CD4-positive, alpha-beta T cell treated with Interleukin-21 for 1 hour (primary cell): ENCODE data around the gene FGD2.

Experiments used
- DNase-seq: peaks from one replicate; pipeline ENCODE4 v3.0.0-alpha.2; 2020

Gene FGD2

GRCh38 chr6:37019065-37019450, 13.6 kb downstream of the FGD2 start:
- DNase-seq = no peak

GRCh38 chr6:37020381-37020780, 14.9 kb downstream of the FGD2 start:
- no peak for DNase-seq

- no peak for DNase-seq
Measured at GRCh38 chr6:37020812-37021211, 15.4 kb downstream of the FGD2 start.

- peak; percentile 85 for DNase-seq
Measured at GRCh38 chr6:37021356-37022129, 16.1 kb downstream of the FGD2 start.

- DNase-seq = no peak
Measured at GRCh38 chr6:37022135-37022863, 16.8 kb downstream of the FGD2 start.

GRCh38 chr6:37024656-37025337, 19.3 kb downstream of the FGD2 start:
- DNase-seq = peak; percentile 26

- no peak for DNase-seq
Measured at GRCh38 chr6:37025621-37026466, 20.4 kb downstream of the FGD2 start.

GRCh38 chr6:37027036-37027720, 21.7 kb downstream of the FGD2 start:
- DNase-seq = no peak

- DNase-seq = no peak
Measured at GRCh38 chr6:37027811-37028469, 22.5 kb downstream of the FGD2 start.

- DNase-seq = peak; percentile 63
Measured at GRCh38 chr6:37029249-37029971, 24.0 kb downstream of the FGD2 start.

- no peak for DNase-seq
Measured at GRCh38 chr6:37030599-37030998, 25.1 kb downstream of the FGD2 start.

GRCh38 chr6:37032239-37032638, 26.8 kb downstream of the FGD2 start:
- no peak for DNase-seq

GRCh38 chr6:37033255-37033654, 27.8 kb downstream of the FGD2 start:
- DNase-seq = peak; percentile 22

GRCh38 chr6:37033819-37034795, 28.7 kb downstream of the FGD2 start:
- DNase-seq = no peak

- DNase-seq = no peak
Measured at GRCh38 chr6:37036146-37036545, 30.7 kb downstream of the FGD2 start.

GRCh38 chr6:37038292-37039198, 33.1 kb downstream of the FGD2 start:
- DNase-seq = no peak

GRCh38 chr6:37039958-37040357, 34.5 kb downstream of the FGD2 start:
- no peak for DNase-seq

GRCh38 chr6:37041521-37041920, 36.1 kb downstream of the FGD2 start:
- DNase-seq = no peak

GRCh38 chr6:37042150-37042549, 36.7 kb downstream of the FGD2 start:
- DNase-seq = no peak
